T follicular helper cell (primary cell): Measurements from ENCODE around the gene RIMKLA.

Source experiments
- DNase-seq: peaks from one replicate; pipeline ENCODE4 v3.0.0-alpha.2; 2020; ENCODE audit warnings: low read depth

The RIMKLA gene

DNA sequence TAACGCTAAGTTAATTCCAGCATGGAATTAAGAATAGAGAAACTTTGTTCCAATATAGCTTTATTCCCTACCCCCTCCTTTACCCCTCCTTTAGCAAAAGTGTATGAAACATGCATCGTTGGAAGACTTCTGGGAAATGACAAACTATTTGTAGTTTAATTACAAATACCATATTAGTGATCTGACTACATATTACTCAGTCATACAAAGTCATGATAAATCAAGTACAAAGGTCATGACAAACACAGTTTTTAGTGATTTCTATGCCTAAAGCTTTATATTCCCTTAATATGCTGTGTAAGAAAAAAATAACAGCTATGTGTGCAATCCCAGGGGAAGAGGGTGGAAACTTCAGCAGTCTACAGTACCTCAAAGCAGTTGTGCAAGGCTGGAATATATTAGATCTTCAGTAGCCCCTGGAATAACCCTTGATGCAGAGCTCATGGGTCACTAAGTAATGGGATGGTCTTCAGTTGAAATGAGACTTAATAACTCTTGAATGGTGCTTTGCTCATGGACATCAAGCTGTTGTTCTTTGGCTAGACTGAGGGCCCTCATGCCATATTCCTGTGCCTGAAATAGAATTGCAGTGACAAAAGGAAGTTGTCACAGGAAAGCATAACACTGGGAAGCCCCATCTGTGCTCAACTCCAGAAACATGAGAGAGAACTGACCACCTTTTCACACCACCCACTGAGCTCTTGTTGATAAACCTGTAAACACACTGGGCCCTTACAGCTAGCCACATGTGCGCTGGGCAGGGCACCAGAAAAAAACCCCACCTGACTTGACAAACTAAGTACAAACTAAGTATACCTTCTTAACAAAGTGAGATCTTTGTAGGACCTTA is 49.9 kb downstream of the RIMKLA start:
- DNase-seq: no peak

GRCh38 chr1:42431514-42431913 is 50.9 kb downstream of the RIMKLA start:
- DNase-seq: no peak

DNA sequence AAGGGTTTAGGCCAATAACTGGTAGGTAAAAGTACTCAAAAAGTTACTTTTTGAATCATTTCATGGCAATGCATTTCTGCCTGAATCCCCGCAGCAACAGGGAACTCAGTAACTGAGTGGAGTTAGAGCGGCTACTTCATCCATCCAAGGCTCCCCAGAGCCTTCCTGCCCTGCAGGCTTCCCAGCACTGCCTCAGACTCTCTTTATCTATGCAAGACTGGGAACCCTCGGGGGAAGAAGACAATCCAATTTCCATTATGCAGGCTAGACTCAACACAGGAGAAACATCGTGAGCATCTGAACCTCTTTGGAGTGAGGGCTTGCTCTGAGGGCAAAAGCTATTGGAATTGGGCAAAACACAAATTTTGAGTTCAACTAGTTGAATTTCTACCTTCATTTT is 52.1 kb downstream of the RIMKLA start:
- no peak for DNase-seq

- DNase-seq: no peak
Observed at GRCh38 chr1:42433369-42433768, 52.8 kb downstream of the RIMKLA start.

GRCh38 chr1:42434340-42434739 is 53.7 kb downstream of the RIMKLA start:
- DNase-seq: no peak

DNA sequence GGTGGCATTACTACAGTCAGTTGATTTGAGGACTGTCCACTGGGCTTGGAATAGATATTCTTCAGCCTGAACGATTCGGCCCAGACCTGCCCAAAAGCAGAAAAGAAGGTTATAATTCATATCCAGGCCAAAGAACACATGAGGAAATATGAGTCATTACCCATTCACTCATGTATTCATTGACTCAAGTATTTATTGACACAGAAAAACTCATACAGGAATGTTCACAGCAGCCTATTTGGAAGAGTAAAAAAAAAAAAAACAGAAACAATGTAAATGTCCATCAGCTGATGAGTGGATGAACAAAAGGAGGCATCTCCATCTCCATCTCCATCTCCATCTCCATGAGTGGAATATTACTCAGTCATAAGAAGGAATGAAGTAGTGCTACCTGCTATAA is 59.3 kb downstream of the RIMKLA start:
- no peak for DNase-seq

GRCh38 chr1:42442662-42443061 is 62.1 kb downstream of the RIMKLA start:
- DNase-seq: no peak

DNA sequence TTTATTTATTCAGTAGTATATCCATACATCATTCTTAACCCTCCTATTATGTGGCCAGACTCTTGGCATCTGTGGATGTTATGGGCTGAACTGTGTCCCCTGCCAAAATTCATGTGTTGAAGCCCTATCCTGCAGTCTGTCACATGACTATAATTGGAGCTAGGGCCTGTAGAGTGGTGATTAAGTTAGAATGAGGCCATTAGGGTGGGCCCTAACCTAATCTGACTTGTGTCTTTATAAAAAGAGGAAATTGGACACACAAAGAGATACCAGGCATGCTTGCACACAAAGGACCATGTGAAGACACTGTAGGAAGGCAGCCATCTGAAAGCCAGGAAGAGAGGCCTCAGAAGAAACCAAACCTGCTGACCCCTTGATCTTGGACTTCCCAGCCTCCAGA is 68.7 kb downstream of the RIMKLA start:
- no peak for DNase-seq

- DNase-seq: no peak
Observed at GRCh38 chr1:42450061-42450460, 69.5 kb downstream of the RIMKLA start.

DNA sequence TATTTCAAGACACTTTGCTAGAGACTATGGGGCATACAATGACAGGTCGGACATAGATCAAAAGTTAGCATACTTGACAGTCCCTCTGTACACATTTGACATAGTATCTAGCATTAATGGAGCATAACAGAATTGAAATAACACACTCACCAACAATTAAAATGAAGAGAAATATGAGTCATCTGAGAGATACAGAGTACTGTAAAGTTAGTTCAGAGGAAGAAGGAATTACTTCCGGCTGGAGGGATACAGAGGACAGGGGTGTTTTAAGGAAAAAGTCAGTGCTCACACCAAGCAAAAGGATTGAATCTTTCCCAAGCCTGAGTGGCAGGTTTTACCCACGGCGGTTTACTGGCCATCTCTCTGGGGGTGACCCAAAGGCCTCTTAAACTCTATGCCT is 72.8 kb downstream of the RIMKLA start:
- DNase-seq: no peak

DNA sequence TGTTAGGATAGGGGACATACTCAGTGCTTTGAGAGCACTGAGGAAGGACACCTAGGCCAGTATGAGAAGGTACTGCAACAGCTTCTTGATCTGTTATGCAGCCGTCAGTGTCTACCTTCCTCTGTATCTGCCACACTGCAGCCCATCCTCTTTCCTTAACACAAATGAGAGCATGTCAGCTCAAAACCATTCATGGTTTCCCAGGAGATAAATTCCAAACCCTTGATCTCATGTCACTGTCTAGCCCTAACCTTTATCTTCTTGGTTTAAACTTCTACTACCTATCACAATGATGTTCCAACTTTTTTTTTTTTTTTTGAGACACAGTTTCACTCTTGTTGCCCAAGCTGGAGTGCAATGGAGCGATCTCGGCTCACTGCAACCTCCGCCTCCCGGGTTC is 73.8 kb downstream of the RIMKLA start:
- DNase-seq: no peak

DNA sequence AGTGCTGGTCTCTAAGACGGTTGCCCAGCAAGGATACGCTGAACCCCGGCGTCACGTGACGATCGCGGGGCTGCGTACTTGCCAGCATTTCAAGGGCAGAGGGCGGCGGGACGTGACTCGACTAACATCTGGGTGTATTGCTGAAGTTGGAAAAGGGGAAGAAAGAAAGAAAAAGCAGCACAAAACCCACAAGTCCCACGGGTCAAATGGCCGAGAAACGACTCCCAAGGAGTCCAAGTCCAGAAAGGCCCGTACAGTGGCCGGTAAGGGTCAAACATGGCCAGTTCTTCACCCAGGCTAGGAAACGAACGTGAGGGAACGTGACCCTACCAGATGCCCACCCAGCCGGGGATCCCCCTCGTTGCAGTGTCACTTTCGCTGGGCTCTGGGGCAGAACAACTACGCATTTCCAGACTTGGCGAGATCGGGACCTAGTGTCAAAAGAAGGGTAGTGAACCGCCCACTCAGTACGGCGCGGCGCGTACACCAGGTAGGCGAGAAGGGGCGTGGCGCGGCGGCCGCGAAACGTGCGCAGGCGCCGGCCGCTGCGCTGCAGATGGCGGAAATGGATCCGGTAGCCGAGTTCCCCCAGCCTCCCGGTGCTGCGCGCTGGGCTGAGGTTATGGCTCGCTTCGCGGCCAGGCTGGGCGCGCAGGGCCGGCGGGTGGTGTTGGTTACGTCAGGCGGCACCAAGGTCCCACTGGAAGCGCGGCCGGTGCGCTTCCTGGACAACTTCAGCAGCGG is 75.6 kb downstream of the RIMKLA start, which contains the start of the genes PPCS and ZMYND12:
Gene PPCS, plus strand, starts transcription at position 534 of the 744 bp plus-strand sequence. Its CDS starts 23 bp downstream, at position 557.
Gene ZMYND12, minus strand, starts transcription at position 13 of the 744 bp plus-strand sequence. CDS start 25 bp downstream, outside the sequence.
- DNase-seq: peak; percentile 85

DNA sequence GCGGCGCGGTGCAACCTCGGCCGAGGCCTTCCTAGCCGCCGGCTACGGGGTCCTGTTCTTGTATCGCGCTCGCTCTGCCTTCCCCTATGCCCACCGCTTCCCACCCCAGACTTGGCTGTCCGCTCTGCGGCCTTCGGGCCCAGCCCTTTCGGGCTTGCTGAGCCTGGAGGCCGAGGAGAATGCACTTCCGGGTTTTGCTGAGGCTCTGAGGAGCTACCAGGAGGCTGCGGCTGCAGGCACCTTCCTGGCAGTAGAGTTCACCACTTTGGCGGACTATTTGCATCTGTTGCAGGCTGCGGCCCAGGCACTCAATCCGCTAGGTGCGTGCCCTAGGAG is 76.1 kb downstream of the RIMKLA start:
- DNase-seq: peak; percentile 42

- DNase-seq: no peak
Observed at GRCh38 chr1:42461196-42461595, 80.6 kb downstream of the RIMKLA start.

DNA sequence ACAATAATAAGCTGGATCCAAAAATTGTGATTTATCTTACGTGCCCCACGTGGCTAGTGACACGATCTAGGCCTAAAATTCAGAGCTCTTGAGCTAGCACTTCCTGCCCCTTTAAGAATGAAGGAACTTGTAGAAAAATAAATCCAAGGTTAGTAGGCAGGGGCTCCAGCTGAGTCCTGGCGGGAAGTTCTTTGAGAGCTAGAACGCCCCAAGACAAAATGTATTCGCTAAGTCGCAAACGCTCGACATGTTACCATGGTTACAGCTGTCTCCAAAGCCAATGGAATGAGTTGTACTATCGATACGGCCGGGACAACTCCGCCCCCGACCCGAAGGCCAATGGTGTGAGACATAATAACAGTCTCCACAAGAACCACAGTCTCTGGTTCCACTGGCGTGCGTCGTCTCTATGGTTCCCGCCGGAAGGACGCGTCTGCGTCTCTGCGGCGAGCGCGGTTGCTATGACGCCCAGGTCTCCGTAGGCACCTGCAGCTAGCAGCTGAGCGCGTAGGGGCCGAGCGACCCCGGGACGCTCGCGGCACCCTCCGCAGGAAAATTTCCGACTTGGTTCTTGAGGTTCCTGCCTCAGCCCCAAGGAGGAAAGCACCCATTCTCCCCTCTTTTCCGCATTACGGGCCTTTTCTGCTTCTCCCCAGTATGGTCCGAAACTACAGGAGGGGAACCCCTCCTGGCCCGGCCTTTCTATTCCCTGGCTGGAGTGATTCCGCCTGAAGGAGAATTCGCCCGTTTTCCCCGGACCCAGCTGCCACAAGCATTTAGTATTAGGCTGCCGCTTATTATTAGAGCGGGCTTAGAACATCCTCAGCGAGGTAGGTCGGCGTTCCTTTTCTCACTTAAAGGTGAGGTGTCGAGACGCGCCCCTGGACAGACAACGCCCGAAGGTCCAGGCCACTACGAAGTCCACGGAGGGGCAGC is 82.5 kb downstream of the RIMKLA start, which contains the start of gene CCDC30:
Gene CCDC30, plus strand, starts transcription at position 459 of the 936 bp plus-strand sequence. CDS start 17,266 bp downstream, outside the sequence.
- peak; percentile 97 for DNase-seq

GRCh38 chr1:42463921-42464320 is 83.3 kb downstream of the RIMKLA start:
- DNase-seq: no peak

- DNase-seq: no peak
Observed at GRCh38 chr1:42466030-42466429, 85.4 kb downstream of the RIMKLA start.

- no peak for DNase-seq
Observed at GRCh38 chr1:42469727-42470126, 89.1 kb downstream of the RIMKLA start.
